HL-60/S4 treated with retinoic acid at 250 ng/mL for 4 days and 3 days (cell line): Measurements from ENCODE around the gene CCHCR1.
"Not testable (repeated sequence)": the region's sequence is repeated elsewhere in the genome, so short reads cannot be mapped to it uniquely, and the experiment has no call there.

Source experiments
- in situ Hi-C: fragments of 300-500 bp; cut with MboI; formaldehyde crosslinking; loops from 2 replicates; pipeline ENCODE4 v1.7.0; 2022; ENCODE audit warnings: low sequenced_read_pairs

Gene CCHCR1, protein sequence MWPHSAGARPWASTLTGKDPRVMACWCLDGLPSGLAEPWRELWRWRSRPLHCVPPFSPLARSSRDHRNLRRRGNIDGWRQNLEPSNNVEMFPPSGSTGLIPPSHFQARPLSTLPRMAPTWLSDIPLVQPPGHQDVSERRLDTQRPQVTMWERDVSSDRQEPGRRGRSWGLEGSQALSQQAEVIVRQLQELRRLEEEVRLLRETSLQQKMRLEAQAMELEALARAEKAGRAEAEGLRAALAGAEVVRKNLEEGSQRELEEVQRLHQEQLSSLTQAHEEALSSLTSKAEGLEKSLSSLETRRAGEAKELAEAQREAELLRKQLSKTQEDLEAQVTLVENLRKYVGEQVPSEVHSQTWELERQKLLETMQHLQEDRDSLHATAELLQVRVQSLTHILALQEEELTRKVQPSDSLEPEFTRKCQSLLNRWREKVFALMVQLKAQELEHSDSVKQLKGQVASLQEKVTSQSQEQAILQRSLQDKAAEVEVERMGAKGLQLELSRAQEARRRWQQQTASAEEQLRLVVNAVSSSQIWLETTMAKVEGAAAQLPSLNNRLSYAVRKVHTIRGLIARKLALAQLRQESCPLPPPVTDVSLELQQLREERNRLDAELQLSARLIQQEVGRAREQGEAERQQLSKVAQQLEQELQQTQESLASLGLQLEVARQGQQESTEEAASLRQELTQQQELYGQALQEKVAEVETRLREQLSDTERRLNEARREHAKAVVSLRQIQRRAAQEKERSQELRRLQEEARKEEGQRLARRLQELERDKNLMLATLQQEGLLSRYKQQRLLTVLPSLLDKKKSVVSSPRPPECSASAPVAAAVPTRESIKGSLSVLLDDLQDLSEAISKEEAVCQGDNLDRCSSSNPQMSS

DNA sequence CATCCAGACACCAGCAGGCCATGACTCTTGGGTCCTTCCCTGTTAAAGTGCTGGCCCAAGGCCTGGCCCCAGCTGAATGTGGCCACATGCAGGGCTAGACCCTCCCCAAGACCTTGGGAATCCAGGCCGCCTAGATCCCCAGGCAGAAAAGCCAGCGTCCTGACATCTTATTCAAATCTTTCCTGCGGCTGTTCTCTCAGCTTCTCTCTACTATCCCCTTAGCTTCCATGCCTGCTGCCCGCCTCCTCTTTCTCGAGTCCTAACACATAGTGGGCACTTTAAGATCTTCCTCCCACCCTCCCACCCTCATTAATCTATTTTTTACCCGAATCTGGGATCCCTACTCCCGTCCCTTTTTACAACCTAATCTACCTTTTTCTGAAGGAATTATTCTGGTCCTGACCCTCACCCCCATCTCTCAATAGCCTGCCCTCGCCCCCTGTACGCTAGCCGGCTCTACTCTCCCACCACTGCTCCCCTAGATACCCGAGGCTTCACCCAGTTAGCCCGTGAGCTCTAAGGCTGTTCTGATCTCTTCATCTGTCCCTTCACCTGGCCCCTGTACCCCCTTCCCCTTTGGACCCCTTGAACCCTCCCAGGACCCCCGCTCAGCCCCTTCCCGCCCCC, at the start of gene CCHCR1:
TSS of gene CCHCR1 (minus strand) at position 290 of the 627 bp plus-strand sequence. CDS start at position 88, 202 bp downstream.
- in situ Hi-C loops = no loop called here

DNA sequence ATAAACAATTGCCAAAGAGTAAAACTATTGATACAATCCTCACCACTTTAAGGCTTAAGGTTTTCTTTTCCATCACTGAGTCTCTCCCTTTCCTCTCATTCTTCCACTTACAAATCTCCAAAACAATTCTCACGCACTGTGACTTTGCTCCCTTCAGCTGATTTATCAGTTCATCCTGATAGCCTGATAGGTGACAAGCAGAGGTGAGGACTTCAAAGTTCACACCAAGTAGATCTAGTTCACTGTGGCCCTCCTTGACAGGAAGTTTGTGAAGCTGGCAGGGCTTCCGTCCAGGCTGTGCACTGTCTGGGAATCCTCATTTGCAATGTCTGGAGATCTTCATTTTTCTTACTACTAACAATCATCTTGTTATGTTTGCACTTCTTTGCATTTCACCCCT, 48.0 kb upstream of the CCHCR1 start:
- in situ Hi-C loops = no loop called here

DNA sequence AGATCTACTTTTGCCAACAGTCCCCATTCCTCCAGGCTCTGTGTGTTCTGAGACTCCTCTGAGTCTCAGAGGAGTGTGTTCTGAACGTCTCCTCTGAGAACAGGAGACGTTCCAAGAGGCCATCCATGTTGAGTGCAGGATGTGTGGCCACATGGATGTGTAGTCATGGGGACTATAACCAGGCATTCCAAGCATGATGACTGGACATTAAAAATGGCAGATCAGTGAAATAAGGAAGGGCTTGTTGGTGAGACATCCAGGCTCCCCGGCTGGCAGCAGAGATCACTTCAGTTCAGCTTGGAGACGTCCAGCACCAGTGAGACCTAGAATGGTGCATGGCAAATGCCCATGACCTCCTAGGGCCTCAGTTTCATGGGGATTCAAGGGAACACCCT, 47.1 kb upstream of the CCHCR1 start:
- in situ Hi-C loops = no loop called here

DNA sequence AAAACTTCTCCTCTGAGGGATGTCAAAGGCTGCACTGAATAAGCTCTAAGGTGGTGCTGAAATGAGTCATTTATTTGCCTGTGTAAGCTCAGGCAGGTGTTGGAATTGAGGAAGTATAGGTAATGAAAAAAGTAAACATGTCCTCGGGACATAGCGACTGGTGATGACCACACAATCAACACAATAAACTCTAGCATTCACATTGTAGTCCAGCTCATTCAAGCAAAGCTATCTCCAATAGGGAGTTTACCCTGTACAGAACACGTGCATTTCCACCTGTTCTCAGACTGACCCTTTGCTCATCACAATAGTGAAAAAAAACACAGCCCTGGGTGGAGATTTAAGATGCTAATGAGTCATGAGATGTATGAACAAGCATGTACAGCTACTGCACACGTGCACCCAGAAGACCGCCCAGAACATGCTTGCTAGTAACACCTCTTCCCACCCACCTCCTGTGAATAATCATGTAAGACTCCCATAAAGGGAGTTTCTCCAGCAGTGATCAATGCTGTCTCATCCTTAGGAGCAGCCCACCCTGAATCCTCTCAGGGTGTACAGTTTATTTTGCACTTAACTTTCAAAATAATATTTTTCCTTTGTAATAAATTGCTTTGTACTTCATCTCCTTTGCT, 45.9 kb upstream of the CCHCR1 start:
- in situ Hi-C loops = no loop called here

DNA sequence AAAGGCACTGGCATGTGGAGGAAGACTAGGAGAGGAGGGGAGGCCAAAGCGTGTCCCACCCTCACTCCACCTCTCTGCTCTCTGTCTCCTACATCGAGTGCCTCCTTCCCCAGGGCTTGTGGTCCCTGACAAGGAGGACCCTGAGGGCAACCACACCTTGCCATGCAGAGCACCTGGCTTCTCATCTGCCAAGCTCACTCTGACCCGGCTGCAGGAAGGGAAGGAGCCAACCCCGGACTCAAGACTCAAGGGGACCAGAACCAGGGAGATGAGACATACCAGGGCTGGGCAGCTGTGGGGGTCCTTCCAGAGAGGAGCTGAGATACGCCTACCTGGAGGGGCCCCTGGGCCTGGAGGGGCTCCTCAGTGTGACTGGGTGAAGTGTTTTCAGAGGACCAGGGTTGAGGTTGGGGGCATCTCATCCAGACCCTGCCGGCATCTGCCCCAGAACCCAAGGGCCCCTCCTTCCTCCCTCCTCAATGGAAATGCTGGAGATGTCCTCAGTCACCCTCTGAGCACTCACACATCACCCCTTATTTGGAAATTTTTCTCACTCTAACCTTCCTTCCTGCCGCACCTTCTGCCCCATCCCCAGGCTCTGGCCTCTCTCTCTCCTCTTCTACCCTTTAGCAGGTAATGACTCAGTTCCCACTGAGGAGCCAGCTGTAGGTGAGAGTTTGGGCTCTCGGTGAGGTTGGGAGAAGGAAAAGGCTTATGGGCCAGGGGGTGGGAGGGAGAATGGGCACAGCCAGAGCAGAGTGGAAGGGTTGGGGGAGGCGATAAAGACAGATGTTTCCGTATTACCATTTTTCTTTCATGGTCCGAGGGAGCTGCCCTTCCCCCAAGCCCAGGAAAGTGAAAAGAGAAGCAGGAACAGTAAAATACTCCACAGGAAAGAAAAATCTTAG, 44.9 kb upstream of the CCHCR1 start:
- in situ Hi-C loops = no loop called here

DNA sequence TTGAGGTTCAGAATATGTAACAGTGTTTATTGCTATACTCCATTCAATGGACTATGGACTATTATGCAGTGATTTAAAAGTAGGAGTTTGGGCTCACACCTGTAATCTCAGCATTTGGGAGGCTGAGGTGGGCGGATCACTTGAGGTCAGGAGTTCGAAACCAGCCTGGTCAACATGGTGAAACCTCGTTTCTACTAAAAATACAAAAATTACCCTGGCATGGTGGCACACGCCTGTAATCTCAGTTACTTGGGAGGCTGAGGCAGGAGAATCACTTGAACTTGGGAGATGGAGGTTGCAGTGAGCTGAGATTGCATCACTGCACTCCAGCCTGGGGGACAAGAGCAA, 41.5 kb upstream of the CCHCR1 start:
- in situ Hi-C loops = loop anchor here (10.0 kb wide), 1 partner anchor 166 kb away; no protein-coding TSS in a partner anchor

DNA sequence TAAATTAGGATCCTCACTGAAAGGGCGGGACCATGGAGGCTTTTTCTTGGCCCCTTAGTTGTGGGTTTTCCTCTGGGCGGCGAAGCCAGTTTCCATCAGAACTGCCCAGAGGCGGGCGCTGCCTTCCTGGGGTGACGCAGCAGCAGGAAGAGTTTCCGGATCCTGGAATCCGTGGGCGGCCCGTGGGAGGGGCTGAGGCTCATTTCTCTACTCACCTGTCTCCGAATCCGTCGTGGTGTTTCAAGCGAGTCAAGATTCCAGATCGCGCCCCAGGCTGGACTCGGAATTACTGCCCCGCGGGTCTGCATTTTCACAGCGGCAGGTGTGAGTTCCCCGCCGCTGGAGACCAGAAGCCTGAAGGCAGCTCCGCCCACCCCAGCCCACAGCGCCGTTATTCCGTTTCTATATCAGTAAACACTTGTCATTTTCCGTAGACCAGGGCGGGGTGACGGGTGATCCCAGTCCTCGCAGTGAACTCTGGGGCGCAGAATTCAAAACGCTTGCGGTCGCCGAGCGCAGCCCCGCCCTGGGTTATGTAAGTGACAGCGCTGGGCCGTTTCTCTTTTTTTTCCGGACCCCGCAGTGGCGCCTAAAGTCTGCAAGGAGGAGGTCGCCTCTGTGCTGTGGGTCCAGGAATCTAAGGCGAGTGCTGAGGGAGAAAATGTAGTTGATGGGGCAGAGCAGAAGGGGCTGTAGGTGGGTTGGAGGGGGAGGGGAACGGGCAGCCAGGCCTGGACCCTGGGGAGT, 40.1 kb upstream of the CCHCR1 start:
- in situ Hi-C loops = loop anchor here (10.0 kb wide), 1 partner anchor 167 kb away; no protein-coding TSS in a partner anchor

DNA sequence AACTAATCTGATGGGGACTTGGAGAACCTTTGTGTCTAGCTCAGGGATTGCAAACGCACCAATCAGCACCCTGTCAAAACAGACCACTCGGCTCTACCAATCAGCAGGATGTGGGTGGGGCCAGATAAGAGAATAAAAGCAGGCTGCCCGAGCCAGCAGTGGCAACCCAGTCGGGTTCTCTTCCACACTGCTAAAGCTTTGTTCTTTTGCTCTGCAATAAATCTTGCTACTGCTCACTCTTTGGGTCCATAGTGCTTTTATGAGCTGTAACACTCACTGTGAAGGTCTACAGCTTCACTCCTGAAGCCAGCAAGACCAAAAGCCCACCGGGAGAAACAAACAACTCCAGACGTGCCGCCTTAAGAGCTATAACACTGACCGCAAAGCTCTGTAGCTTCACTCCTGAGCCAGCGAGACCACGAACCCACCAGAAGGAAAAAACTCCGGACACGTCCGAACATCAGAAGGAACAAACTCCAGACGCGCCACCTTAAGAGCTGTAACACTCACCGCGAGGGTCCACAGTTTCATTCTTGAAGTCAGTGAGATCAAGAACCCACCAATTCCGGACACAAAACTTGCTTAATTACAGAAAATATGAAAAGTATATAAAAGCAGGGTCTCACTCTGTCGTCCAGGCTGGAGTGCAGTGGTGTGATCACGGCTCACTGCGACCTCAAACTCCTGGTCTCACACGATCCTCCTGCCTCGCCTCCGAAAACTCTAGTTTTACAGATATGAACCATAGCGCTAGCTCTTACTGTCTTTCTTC, 38.8 kb upstream of the CCHCR1 start:
- in situ Hi-C loops = loop anchor here (10.0 kb wide), 1 partner anchor 168 kb away; no protein-coding TSS in a partner anchor

DNA sequence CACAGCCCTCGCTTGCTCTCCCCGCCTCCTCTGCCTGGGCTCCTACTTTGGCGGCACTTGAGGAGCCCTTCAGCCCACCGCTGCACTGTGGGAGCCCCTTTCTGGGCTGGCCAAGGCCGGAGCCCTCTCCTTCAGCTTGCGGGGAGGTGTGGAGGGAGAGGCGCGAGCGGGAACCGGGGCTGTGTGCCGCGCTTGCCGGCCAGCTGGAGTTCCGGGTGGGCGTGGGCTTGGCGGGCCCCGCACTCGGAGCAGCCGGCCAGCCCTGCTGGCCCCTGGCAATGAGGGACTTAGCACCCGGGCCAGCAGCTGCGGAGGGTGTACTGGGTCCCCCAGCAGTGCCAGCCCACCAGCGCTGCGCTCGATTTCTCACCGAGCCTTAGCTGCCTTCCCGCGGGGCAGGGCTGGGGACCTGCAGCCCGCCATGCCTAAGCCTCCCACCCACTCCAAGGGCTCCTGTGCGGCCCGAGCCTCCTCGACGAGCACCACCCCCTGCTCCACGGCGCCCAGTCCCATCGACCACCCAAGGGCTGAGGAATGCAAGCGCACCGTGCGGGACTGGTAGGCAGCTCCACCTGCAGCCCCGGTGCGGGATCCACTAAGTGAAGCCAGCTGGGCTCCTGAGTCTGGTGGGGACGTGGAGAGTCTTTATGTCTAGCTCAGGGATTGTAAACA, 37.8 kb upstream of the CCHCR1 start:
- in situ Hi-C loops = loop anchor here (10.0 kb wide), 1 partner anchor 169 kb away; no protein-coding TSS in a partner anchor

DNA sequence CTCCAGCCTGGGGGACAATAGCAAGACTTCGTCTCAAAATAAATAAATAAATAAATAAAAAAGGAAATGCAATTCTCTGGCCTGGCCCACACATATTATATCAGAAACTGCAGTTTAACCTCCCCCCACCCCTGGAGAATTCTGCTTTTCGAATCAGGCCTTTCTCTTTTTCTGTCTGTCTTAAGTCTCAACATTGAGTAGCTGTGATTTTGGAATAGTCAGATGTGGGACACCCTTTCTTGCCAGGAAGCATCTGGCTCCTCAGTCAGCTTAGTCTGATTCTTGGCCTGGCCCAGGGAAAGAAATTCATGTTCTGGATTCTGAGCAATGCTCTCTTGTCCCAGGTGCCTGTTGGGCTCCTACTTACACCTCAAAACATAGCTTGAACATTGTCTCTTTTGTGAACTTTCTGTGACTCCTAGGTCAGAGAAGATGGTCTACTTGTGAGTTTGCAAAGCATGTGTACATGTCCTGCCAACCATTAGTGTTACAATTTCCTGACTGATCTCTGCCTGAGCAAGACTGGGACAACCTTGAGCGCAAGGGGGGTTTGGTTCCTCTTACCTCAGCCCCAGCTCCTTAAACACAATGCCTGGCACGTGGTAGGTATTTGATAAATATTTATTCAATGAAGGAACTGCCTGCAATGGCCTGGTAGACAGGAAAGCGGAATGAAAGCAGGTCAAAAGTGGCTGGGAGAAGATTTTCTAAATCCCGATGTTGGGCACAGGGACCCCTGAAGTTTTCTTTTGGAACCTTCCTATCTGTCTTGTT, 36.6 kb upstream of the CCHCR1 start:
- in situ Hi-C loops = loop anchor here (5.0 to 10.0 kb wide), 2 partner anchors 57 to 171 kb away; partner anchors contain the start of gene PSORS1C2

DNA sequence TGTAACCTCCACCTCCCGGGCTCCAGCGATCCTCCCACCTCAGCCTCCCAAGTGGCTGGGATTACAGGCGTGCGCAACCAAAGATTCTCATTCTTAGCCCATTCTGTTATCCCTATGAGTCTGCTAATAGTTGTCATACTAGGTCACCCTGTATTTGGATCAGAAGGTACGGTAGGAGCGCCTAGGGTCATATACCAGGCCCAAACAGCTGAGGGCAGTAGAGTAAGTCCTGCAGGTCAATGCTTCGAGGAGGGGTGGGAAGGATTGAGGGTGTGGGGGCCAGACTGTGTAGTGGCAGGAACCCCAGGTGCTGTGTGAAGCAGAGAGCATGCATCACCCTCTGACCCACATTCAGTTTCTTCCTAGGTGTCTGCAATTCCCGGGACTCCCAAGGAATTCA, 35.6 kb upstream of the CCHCR1 start:
- in situ Hi-C loops = loop anchor here (5.0 to 10.0 kb wide), 2 partner anchors 56 to 172 kb away; partner anchors contain the start of gene PSORS1C2

DNA sequence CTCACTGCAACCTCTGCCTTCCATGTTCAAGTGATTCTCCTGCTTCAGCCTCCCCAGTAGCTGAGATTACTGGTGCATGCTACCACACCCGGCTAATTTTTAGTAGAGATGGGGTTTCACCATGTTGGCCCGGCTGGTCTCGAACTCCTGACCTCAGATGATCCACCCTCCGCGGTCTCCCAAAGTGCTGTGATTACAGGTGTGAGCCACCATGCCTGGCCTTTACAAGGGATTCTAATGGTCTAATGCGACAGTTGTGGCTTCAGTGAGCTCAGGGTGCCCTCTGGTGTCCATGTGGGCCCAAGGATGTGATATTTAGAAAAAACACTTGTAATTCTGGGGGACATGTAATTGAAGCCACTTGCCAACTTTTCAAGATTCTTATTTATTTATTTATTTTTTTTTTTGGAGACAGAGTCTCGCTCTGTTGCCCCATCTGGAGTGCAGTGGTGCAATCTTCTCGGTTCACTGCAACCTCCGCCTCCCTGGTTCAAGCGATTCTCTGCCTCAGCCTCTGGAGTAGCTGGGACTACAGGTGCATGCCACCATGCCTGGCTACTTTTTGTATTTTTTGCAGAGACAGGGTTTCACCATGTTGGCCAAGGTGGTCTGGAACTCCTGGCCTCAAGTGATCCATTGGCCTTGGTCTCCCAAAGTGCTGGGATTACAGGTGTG, 35.0 kb upstream of the CCHCR1 start:
- in situ Hi-C loops = loop anchor here (5.0 to 10.0 kb wide), 2 partner anchors 55 to 172 kb away; partner anchors contain the start of gene PSORS1C2

DNA sequence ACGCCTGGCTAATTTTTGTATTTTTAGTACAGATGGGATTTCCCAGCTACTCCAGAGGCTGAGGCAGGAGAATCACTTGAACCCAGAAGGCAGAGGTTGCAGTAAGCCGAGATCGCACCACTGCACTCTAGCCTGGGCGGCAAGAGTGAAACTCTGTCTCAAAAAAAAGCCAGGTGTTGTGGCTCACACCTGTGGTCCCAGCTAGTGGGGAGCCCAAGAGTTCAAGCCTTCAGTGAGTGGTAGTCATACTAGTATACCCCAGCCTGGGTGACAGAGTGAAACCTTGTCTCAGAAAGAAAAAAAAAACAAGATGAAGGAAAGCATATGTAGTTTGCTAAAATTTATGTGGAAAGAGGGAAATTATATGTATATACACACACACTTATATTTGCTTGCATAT, 32.9 kb upstream of the CCHCR1 start:
- in situ Hi-C loops = loop anchor here (5.0 to 10.0 kb wide), 2 partner anchors 53 to 174 kb away; partner anchors contain the start of gene PSORS1C2

DNA sequence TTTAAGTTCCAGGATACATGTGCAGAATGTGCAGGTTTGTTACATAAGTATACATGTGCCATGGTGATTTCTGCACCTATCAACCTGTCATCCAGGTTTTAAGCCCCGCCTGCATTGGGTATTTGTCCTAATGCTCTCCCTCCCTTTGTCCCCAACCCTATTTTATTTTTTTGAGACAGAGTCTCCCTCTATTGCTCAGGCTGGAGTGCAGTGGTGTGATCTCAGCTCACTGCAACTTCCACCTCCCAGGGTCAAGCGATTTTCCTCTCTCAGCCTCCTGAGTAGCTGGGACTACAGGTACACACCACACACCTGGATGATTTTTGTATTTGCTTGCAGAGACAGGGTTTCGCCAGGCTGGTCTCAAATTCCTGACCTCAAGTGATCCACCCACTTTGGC, 31.6 kb upstream of the CCHCR1 start:
- in situ Hi-C loops = not testable (repeated sequence)

DNA sequence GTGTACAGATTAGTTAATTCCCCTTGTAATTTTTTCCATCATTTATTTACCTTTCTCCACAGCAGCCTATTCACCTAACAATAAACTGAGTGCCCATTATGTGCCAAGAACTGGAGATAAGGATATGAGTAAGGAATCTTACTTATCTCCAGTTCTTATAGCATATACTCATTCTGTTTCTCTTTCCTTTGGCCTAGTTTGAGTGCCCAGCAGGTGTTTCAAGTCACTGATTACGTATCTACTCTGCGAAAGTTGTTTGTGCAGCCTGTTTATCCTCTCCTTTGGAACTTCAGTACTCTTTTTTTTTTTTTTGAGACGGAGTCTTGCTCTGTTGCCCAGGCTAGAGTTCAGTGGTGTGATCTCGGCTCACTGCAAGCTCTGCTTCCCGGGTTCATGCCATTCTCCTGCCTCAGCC, 30.2 kb upstream of the CCHCR1 start:
- in situ Hi-C loops = no loop called here
